ENCODE data around the gene UNCX. TPM values are rescaled to one million over a fixed set of nuclear protein-coding genes. Genes with fewer than 3 reads are reported as not detected.
"Not testable (repeated sequence)": the region's sequence is repeated elsewhere in the genome, so short reads cannot be mapped to it uniquely, and the experiment has no call there.

UNCX gene
- polyA plus RNA-seq, 1 donor: not detected

GRCh38 chr7:1279041-1279440 lies 46.4 kb downstream of the UNCX start:
- H3K27me3 ChIP-seq (ENCODE audit: control insufficient read depth, insufficient read depth, low read length): peaks cover 27% of the 10 kb centered on the region
- no peak overlapping the region for H3K4me3 ChIP-seq (ENCODE audit: low read length)
- H3K36me3 ChIP-seq (ENCODE audit: control insufficient read depth, insufficient read depth, low read length): no peaks in the 10 kb centered on the region
- DNase-seq: no peak
- H3K27ac ChIP-seq (ENCODE audit: low read length): no peak overlapping the region
- H3K4me1 ChIP-seq (ENCODE audit: control insufficient read depth, insufficient read depth, low read length): no peaks in the 10 kb centered on the region
- H3K9me3 ChIP-seq (ENCODE audit: control insufficient read depth, low read depth, low read length): peaks cover 11% of the 10 kb centered on the region
- WGBS (ENCODE audit: insufficient coverage, low lambda C conversion rate): no CpG with 5 or more reads among the region's 16 CpGs

GRCh38 chr7:1279895-1280294 lies 47.2 kb downstream of the UNCX start:
- Histone ChIP-seq H3K9me3 (ENCODE audit: control insufficient read depth, low read depth, low read length) (peaks cover 11% of the 10 kb centered on the region), H3K27me3 (ENCODE audit: control insufficient read depth, insufficient read depth, low read length) (peaks cover 22% of the 10 kb centered on the region)
- no CpG with 5 or more reads among the region's 4 CpGs for WGBS (ENCODE audit: insufficient coverage, low lambda C conversion rate)
- not testable (repeated sequence) for H3K4me3 ChIP-seq (ENCODE audit: low read length); H3K4me1 ChIP-seq (ENCODE audit: control insufficient read depth, insufficient read depth, low read length); DNase-seq; H3K27ac ChIP-seq (ENCODE audit: low read length); H3K36me3 ChIP-seq (ENCODE audit: control insufficient read depth, insufficient read depth, low read length)

- Histone ChIP-seq H3K27ac (ENCODE audit: low read length) (no peak overlapping the region), H3K4me3 (ENCODE audit: low read length) (no peak overlapping the region), H3K27me3 (ENCODE audit: control insufficient read depth, insufficient read depth, low read length) (peaks cover 11% of the 10 kb centered on the region), H3K9me3 (ENCODE audit: control insufficient read depth, low read depth, low read length) (peaks cover 6% of the 10 kb centered on the region), H3K36me3 (ENCODE audit: control insufficient read depth, insufficient read depth, low read length) (no peaks in the 10 kb centered on the region), H3K4me1 (ENCODE audit: control insufficient read depth, insufficient read depth, low read length) (no peaks in the 10 kb centered on the region)
- 63% methylated on average over 2 of the region's 13 CpGs for WGBS (ENCODE audit: insufficient coverage, low lambda C conversion rate)
- DNase-seq: no peak
Measured at GRCh38 chr7:1281068-1281467, 48.4 kb downstream of the UNCX start.

DNA sequence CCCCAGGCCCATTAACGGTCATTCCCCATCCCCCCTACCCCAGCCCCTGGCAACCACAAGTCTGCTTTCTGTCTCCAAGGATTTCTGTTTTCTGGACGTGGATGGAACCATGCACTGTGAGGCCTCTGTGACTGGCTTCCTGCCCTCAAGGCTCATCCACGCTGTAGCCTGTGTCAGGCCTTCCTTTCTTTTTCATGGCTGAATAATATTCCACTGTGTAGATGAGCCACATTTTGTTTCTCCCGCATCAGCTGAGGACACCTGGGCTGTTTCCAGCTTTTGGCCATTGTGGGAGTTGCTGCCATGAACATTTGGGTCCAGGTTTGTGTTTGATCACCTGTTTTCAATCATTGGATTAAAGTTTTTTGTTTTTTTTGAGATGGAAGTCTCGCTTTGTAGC lies 50.0 kb downstream of the UNCX start:
- Histone ChIP-seq H3K9me3 (ENCODE audit: control insufficient read depth, low read depth, low read length) (no peaks in the 10 kb centered on the region), H3K4me1 (ENCODE audit: control insufficient read depth, insufficient read depth, low read length) (no peaks in the 10 kb centered on the region), H3K36me3 (ENCODE audit: control insufficient read depth, insufficient read depth, low read length) (no peaks in the 10 kb centered on the region), H3K4me3 (ENCODE audit: low read length) (no peak overlapping the region), H3K27ac (ENCODE audit: low read length) (no peak overlapping the region), H3K27me3 (ENCODE audit: control insufficient read depth, insufficient read depth, low read length) (peaks cover 4% of the 10 kb centered on the region)
- WGBS (ENCODE audit: insufficient coverage, low lambda C conversion rate): no CpG with 5 or more reads among the region's 5 CpGs
- DNase-seq: no peak

DNA sequence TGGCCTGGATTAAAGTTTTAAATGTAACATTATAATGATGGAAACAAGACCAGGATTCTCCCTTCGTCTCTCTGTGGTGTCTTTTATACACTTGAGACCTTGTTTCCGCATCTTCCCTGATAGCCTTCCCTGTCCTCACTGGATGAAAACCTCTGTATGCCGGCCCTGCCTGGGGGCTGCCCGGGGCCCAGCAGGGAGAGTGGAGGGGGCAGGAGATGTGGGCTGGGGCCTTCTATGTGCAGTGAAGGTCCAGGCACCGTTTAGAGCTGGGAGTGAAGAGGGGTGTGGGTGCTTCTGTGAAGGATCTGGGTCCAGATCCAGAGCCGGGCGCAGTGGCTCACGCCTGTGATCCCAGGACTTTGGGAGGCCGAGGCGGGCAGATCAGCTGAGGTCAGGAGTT lies 50.7 kb downstream of the UNCX start:
- peaks cover 9% of the 10 kb centered on the region for H3K27me3 ChIP-seq (ENCODE audit: control insufficient read depth, insufficient read depth, low read length)
- no CpG with 5 or more reads among the region's 10 CpGs for WGBS (ENCODE audit: insufficient coverage, low lambda C conversion rate)

DNA sequence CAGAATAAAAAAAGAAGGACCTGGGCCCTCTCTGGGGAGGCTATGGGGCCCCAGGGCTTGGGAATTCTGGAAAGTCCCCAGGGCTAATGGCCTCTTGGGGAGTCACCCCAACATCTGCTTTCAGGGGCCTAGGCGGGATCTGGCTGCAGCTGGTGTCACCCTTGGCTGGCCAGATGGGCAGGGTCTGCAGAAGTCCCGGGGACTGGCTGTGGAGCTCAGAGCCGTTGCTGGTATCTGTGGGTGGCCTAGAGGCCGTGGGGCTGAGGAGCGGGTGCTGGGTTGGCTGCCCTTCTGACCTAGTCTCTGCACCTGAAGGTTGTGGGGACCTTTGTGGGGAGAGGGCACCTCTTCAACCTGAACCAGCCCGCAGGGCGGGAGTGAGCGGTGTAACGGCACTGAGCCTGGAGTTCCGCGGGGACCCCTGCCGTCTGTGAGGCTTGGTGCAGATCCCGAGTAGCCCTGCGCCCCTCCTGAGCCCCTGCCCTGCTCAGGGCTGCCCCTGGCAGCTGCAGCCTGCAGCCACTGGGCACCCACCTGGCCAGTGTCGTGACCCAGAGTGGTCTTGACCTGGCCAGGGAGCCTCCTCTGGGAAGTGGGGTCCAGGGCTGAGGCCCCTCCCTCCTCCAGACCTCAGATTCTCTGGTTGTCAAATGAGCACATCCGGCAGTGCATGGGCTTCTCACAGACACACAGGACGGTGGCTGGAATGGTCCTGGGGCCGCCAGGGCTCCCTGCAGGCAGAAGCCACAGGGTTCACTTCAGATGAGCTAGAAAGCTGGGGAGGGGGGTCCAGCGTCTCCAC lies 51.5 kb downstream of the UNCX start:
- H3K9me3 ChIP-seq (ENCODE audit: control insufficient read depth, low read depth, low read length): peaks cover 3% of the 10 kb centered on the region
- no peaks in the 10 kb centered on the region for H3K36me3 ChIP-seq (ENCODE audit: control insufficient read depth, insufficient read depth, low read length)
- H3K4me1 ChIP-seq (ENCODE audit: control insufficient read depth, insufficient read depth, low read length): no peaks in the 10 kb centered on the region
- peaks cover 17% of the 10 kb centered on the region for H3K27me3 ChIP-seq (ENCODE audit: control insufficient read depth, insufficient read depth, low read length)
- WGBS (ENCODE audit: insufficient coverage, low lambda C conversion rate): no CpG with 5 or more reads among the region's 19 CpGs
- H3K4me3 ChIP-seq (ENCODE audit: low read length): no peak overlapping the region
- H3K27ac ChIP-seq (ENCODE audit: low read length): no peak overlapping the region
- no peak for DNase-seq

More for the DNA sequence above, 50.7 kb downstream of the UNCX start:
- DNase-seq: no peak
- H3K9me3 ChIP-seq (ENCODE audit: control insufficient read depth, low read depth, low read length): no peaks in the 10 kb centered on the region
- no peak overlapping the region for H3K4me3 ChIP-seq (ENCODE audit: low read length)
- H3K4me1 ChIP-seq (ENCODE audit: control insufficient read depth, insufficient read depth, low read length): no peaks in the 10 kb centered on the region
- no peak overlapping the region for H3K27ac ChIP-seq (ENCODE audit: low read length)
- no peaks in the 10 kb centered on the region for H3K36me3 ChIP-seq (ENCODE audit: control insufficient read depth, insufficient read depth, low read length)

DNA sequence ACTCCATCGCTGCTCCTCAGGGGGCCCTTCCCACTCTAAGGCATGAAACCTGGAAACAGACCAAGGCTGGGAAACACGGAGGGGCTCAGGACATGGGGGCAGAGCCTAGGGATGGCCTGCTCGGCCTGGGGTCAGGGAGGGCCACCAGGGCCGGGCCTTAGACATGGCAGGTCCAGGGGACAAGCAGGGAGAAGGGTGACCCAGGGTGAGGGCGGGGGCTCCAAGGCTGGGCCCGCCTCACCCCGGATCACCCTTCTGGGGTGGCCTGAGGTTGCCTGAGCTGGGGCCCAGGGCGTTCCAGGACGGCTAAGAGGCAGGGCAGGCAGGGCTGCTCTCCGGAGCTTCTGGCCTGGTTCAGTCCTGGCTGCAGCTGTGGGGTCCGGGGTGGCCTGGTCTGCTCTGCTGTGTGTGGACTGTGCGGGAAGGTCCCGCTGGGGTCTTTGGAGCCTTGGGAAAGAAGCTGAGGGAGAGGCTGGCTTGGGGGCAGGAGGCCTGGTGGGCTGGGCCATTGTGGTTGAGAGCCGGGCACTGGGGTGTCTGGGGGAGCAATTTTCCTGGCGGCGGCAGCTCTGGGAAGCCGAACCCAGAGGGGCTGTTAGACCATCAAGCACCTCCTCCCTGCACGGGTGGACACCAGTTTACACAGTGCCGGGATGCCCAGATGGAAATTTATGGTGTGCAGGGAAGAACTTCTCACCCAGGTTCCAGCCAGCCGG lies 52.2 kb downstream of the UNCX start:
- no peaks in the 10 kb centered on the region for H3K36me3 ChIP-seq (ENCODE audit: control insufficient read depth, insufficient read depth, low read length)
- no peak for DNase-seq
- H3K27ac ChIP-seq (ENCODE audit: low read length): no peak overlapping the region
- no peak overlapping the region for H3K4me3 ChIP-seq (ENCODE audit: low read length)
- peaks cover 24% of the 10 kb centered on the region for H3K27me3 ChIP-seq (ENCODE audit: control insufficient read depth, insufficient read depth, low read length)
- WGBS (ENCODE audit: insufficient coverage, low lambda C conversion rate): no CpG with 5 or more reads among the region's 20 CpGs
- no peaks in the 10 kb centered on the region for H3K4me1 ChIP-seq (ENCODE audit: control insufficient read depth, insufficient read depth, low read length)
- H3K9me3 ChIP-seq (ENCODE audit: control insufficient read depth, low read depth, low read length): peaks cover 3% of the 10 kb centered on the region

DNA sequence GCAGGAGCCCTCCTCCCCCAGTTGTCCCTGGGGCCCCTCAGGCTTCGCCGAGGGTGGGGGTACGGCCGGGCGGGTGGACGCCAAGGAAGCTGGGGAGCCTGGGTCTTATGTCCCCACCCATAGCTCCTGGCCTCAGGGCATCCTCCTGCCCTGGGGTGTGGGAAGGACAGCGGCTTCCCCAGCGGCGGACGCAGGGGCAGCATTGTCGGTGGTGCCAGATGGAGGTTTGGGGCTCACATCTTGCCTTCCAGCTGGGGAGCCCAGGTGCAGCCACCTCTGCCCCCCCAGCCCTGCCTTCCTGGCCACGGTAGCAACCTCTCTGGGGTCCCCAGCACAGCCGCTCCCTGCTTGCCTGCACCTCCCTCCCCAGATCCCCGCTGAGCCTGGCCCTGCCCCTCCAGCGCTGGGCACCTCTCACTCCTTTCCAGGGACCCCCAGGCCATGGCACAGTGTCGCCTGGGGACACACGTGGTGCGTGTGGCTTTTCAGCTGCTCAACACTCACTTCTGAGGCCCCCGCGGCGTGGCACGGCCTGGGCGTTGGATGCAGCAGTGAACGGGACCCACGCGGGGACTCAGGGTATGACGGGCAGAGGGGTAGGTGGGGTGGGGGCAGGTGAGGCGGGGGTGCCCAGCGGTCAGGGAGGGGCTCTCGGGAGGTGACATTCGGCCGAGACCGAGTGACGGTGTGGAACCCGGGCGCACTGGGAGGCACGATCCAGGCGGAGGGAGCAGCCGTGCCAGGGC lies 53.1 kb downstream of the UNCX start:
- peaks cover 33% of the 10 kb centered on the region for H3K27me3 ChIP-seq (ENCODE audit: control insufficient read depth, insufficient read depth, low read length)
- WGBS (ENCODE audit: insufficient coverage, low lambda C conversion rate): no CpG with 5 or more reads among the region's 39 CpGs
- DNase-seq: no peak
- H3K27ac ChIP-seq (ENCODE audit: low read length): no peak overlapping the region
- H3K36me3 ChIP-seq (ENCODE audit: control insufficient read depth, insufficient read depth, low read length): no peaks in the 10 kb centered on the region
- H3K9me3 ChIP-seq (ENCODE audit: control insufficient read depth, low read depth, low read length): peaks cover 3% of the 10 kb centered on the region
- no peaks in the 10 kb centered on the region for H3K4me1 ChIP-seq (ENCODE audit: control insufficient read depth, insufficient read depth, low read length)
- no peak overlapping the region for H3K4me3 ChIP-seq (ENCODE audit: low read length)
